Measurements from ENCODE around the gene FBXL17. TPM values are rescaled to one million over a fixed set of nuclear protein-coding genes. Genes with fewer than 3 reads are reported as not detected.
"Not testable (repeated sequence)": the region's sequence is repeated elsewhere in the genome, so short reads cannot be mapped to it uniquely, and the experiment has no call there.

Gene FBXL17
- total RNA-seq, 4 donors from 2014 or later = 11.5 to 28.6 (median 19.9) TPM

- intact Hi-C loops (cut with DNase I; ENCODE audit: low total_unique reads) = no loop called here
- no peak for DNase-seq
- TF ChIP-seq CTCF (IDR thresholded peaks at IDR 0.05) (no peak), POLR2A (IDR thresholded peaks at IDR 0.05) (no peak)
- Histone ChIP-seq H3K27me3 (no peaks in the 10 kb centered on the region), H3K27ac (no peak overlapping the region), H3K36me3 (no peaks in the 10 kb centered on the region), H3K4me1 (no peaks in the 10 kb centered on the region), H3K9me3 (no peaks in the 10 kb centered on the region), H3K4me3 (no peak overlapping the region)
These were observed 207.6 kb downstream of the FBXL17 start for GRCh38 chr5:108174286-108174685.

DNA sequence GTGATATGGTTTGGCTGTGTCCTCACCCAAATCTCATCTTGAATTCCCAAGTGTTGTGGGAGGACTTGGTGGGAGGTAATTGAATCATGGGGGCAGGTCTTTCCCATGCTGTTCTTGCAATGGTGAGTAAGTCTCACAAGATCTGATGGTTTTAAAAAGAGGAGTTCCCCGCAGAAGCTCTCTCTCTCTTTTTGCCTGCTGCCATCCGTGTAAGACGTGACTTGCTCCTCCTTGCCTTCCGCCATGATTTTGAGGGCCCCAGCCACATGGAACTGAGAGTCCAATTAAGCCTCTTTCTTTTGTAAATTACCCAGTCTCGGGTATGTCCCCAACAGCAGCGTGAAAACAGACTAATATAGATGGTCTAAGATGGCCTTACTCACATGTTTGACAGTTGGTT is 210.1 kb downstream of the FBXL17 start:
- TF ChIP-seq POLR2A (IDR thresholded peaks at IDR 0.05) (no peak), CTCF (IDR thresholded peaks at IDR 0.05) (no peak)
- DNase-seq = no peak
- Histone ChIP-seq H3K9me3 (no peaks in the 10 kb centered on the region), H3K4me1 (no peaks in the 10 kb centered on the region), H3K27ac (no peak overlapping the region), H3K27me3 (no peaks in the 10 kb centered on the region), H3K4me3 (no peak overlapping the region), H3K36me3 (no peaks in the 10 kb centered on the region)
- intact Hi-C loops (cut with DNase I; ENCODE audit: low total_unique reads) = no loop called here

GRCh38 chr5:108168915-108169314 is 213.0 kb downstream of the FBXL17 start:
- intact Hi-C loops (cut with DNase I; ENCODE audit: low total_unique reads) = no loop called here
- TF ChIP-seq CTCF (IDR thresholded peaks at IDR 0.05) = no peak
- TF ChIP-seq POLR2A (IDR thresholded peaks at IDR 0.05) = no peak

DNA sequence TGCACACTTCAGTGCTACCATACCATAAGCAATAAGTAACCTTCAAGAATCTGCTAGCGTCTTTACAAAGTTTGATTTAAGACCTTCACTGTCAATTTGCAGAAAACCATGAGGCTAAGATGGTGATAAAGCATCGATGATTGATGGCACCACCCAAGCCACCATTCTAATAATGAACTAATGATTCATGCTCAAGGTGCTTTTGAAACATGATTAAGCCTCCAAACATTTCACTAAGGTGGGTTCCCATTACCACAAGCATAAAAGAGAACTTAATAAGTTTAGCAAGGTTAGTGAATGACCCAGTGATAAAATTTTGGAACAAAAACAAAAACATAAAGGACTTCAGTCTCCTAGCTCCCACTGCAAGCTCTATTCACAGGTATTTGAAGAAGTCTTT is 214.7 kb downstream of the FBXL17 start:
- no peaks in the 10 kb centered on the region for H3K4me1 ChIP-seq
- H3K27me3 ChIP-seq = no peaks in the 10 kb centered on the region
- DNase-seq = no peak
- H3K36me3 ChIP-seq = no peaks in the 10 kb centered on the region
- no peak overlapping the region for H3K4me3 ChIP-seq
- no peaks in the 10 kb centered on the region for H3K9me3 ChIP-seq
- intact Hi-C loops (cut with DNase I; ENCODE audit: low total_unique reads) = no loop called here
- no peak overlapping the region for H3K27ac ChIP-seq
- no peak for TF ChIP-seq CTCF (IDR thresholded peaks at IDR 0.05)
- no peak for TF ChIP-seq POLR2A (IDR thresholded peaks at IDR 0.05)

More at GRCh38 chr5:108168915-108169314, 213.0 kb downstream of the FBXL17 start:
- Histone ChIP-seq H3K36me3 (no peaks in the 10 kb centered on the region), H3K27me3 (no peaks in the 10 kb centered on the region), H3K9me3 (no peaks in the 10 kb centered on the region), H3K27ac (no peak overlapping the region), H3K4me3 (no peak overlapping the region), H3K4me1 (no peaks in the 10 kb centered on the region)
- no peak for DNase-seq

DNA sequence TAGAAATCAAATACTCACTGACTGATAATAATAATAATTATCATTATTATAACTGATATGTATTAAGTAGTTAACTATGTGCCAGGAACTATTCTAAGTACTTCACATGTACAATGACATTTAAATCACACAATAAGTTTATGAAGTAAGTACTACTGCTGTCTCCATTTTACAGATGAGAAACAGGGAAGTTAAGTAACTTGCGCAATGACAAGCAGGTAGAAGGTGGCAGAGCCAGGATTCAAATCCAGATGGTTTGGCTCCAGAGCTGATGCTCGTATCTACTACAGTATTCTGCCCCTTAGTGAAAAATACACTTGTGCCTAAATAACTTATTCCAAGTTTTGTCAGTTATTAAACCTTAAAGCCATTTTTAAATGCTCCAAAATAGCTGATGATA is 217.3 kb downstream of the FBXL17 start:
- Histone ChIP-seq H3K4me1 (no peaks in the 10 kb centered on the region), H3K9me3 (no peaks in the 10 kb centered on the region), H3K27ac (no peak overlapping the region), H3K4me3 (no peak overlapping the region), H3K36me3 (no peaks in the 10 kb centered on the region), H3K27me3 (no peaks in the 10 kb centered on the region)
- DNase-seq = no peak
- no peak for TF ChIP-seq CTCF (IDR thresholded peaks at IDR 0.05)
- no peak for TF ChIP-seq POLR2A (IDR thresholded peaks at IDR 0.05)
- intact Hi-C loops (cut with DNase I; ENCODE audit: low total_unique reads) = no loop called here

GRCh38 chr5:108152854-108153253 is 229.0 kb downstream of the FBXL17 start:
- H3K27ac ChIP-seq; H3K9me3 ChIP-seq; intact Hi-C loops (cut with DNase I; ENCODE audit: low total_unique reads); H3K4me1 ChIP-seq; DNase-seq; H3K27me3 ChIP-seq; H3K4me3 ChIP-seq; H3K36me3 ChIP-seq: not testable (repeated sequence)
